A549 (cell line): ENCODE data around the gene AEBP2. TPM values are rescaled to one million over a fixed set of nuclear protein-coding genes. Genes with fewer than 3 reads are reported as not detected.

Experiments used
- ATAC-seq, 2 experiments: fragments of 200-7000 bp in 1 of 2; fragments of >200 bp in 1 of 2; cut with Nextera tagmentation in 1 of 2; cut with Tn5 transposase in 1 of 2; 3 replicates each; pipeline versions ENCODE4 v1.8.0 to v1.9.1; 2018 to 2020; ENCODE audit warnings: mild to moderate bottlenecking in 1 of 2, moderate library complexity in 1 of 2
- CTCF ChIA-PET: fragments of 300-600 bp; sonication (Branson Sonifier 250); formaldehyde crosslinking; extraction: SDS; loops from one replicate; lab custom pipeline; 2021; ENCODE audit warnings: antibody characterized with exemption, inconsistent platforms; lab: Yijun Ruan, JAX
- POLR2A ChIA-PET: fragments of 350-600 bp; formaldehyde crosslinking; extraction: SDS; loops from one replicate; lab custom pipeline; 2021; ENCODE audit warnings: antibody characterized with exemption, inconsistent platforms; lab: Yijun Ruan, JAX
- DNase-seq, 2 experiments: peaks; one replicate each; pipeline versions ENCODE4 v3.0.0 to v3.0.0-alpha.2; 2011 to 2016; ENCODE audit warnings: low read depth in 1 of 2, low spot score in 1 of 2
- FAIRE-seq: peaks from 2 replicates; lab custom pipeline; 2011; peaks lifted over from hg19 to GRCh38; lab: Jason Lieb, UNC
- H3K27ac ChIP-seq, 2 experiments: fragments of >200 bp; sonication (Bioruptor Twin); formaldehyde crosslinking; 3 replicates each; pipeline ENCODE4 v1.5.1; 2016 to 2017
- H3K4me1 ChIP-seq: fragments of >200 bp; sonication (Bioruptor Twin); formaldehyde crosslinking; 3 replicates; pipeline ENCODE4 v1.6.1; 2016
- H3K4me2 ChIP-seq: fragments of >200 bp; sonication (Bioruptor Twin); formaldehyde crosslinking; 3 replicates; pipeline ENCODE4 v1.6.1; 2016
- H3K4me3 ChIP-seq: fragments of >200 bp; sonication (Bioruptor Twin); formaldehyde crosslinking; 3 replicates; pipeline ENCODE4 v1.5.1; 2016
- H3K9me3 ChIP-seq: fragments of >200 bp; sonication (Bioruptor Twin); formaldehyde crosslinking; 3 replicates; pipeline ENCODE4 v1.6.1; 2016
- ELK1 ChIP-seq: fragments of 150-350 bp; IDR thresholded peaks from 2 replicates; pipeline ENCODE4 v1.6.1; 2014; ENCODE audit warnings: low read depth, mild to moderate bottlenecking, low read length
- EP300 ChIP-seq, 2 experiments: fragments of >200 bp; sonication (Bioruptor Twin); formaldehyde crosslinking; IDR thresholded peaks; 2 replicates in 1 of 2; 3 replicates in 1 of 2; pipeline ENCODE4 v1.6.1; 2016 to 2017
- FOXS1 ChIP-seq: fragments of 250-450 bp; sonication (Bioruptor Pico); IDR thresholded peaks from 2 replicates; pipeline ENCODE4 v1.5.0; 2020; ENCODE audit warnings: mild to moderate bottlenecking, moderate library complexity
- HDAC2 ChIP-seq: fragments of 200-600 bp; sonication (generic); IDR thresholded peaks from 2 replicates; pipeline ENCODE4 v1.6.1; 2016
- HEYL ChIP-seq: fragments of 250-450 bp; sonication (Bioruptor Pico); IDR thresholded peaks from 2 replicates; pipeline ENCODE4 v1.8.0; 2021; ENCODE audit warnings: mild to moderate bottlenecking, moderate library complexity
- HOXA7 ChIP-seq: fragments of 250-450 bp; sonication (Bioruptor Pico); IDR thresholded peaks from 2 replicates; pipeline ENCODE4 v1.5.0; 2020; ENCODE audit warnings: mild to moderate bottlenecking, moderate library complexity
- JUN ChIP-seq, 2 experiments: fragments of >200 bp; sonication (Bioruptor Twin); formaldehyde crosslinking; IDR thresholded peaks; 2 replicates in 1 of 2; 3 replicates in 1 of 2; pipeline ENCODE4 v1.6.1; 2016 to 2017
- JUNB ChIP-seq: fragments of >200 bp; sonication (Bioruptor Twin); formaldehyde crosslinking; IDR thresholded peaks from 2 replicates; pipeline ENCODE4 v1.6.1; 2016
- MYC ChIP-seq: IDR thresholded peaks from 2 replicates; pipeline ENCODE4 v1.6.1; 2012; ENCODE audit warnings: mild to moderate bottlenecking, inconsistent platforms, low read length, improper control_type of control experiment, borderline replicate concordance
- RCOR1 ChIP-seq: fragments of 150-350 bp; IDR thresholded peaks from 2 replicates; pipeline ENCODE4 v1.6.1; 2014; ENCODE audit warnings: antibody characterized with exemption, low read length, low read depth
- RFX5 ChIP-seq: fragments of 450-650 bp; IDR thresholded peaks from 2 replicates; pipeline ENCODE4 v1.7.1; 2014; ENCODE audit warnings: antibody characterized with exemption, mild to moderate bottlenecking, moderate library complexity
- RNF2 ChIP-seq: fragments of 200-600 bp; sonication (generic); IDR thresholded peaks from 2 replicates; pipeline ENCODE4 v1.6.1; 2016; ENCODE audit warnings: low read depth, mild to moderate bottlenecking, antibody characterized with exemption, moderate library complexity, borderline replicate concordance
- SREBF2 ChIP-seq: fragments of 450-650 bp; IDR thresholded peaks from 2 replicates; pipeline ENCODE4 v1.6.1; 2014; ENCODE audit warnings: mild to moderate bottlenecking, moderate library complexity
- TFCP2L1 ChIP-seq: fragments of 250-450 bp; sonication (Bioruptor Pico); IDR thresholded peaks from 2 replicates; pipeline ENCODE4 v1.5.0; 2021; ENCODE audit warnings: mild to moderate bottlenecking
- ZFP36 ChIP-seq: fragments of 450-650 bp; IDR thresholded peaks from 2 replicates; pipeline ENCODE4 v1.6.1; 2014; ENCODE audit warnings: borderline replicate concordance; ENCODE audit not compliant: partially characterized antibody
- ZSCAN20 ChIP-seq: fragments of 250-450 bp; sonication (Bioruptor Pico); IDR thresholded peaks from 2 replicates; pipeline ENCODE4 v1.8.0; 2022; ENCODE audit warnings: mild to moderate bottlenecking, moderate library complexity
- WGBS: methylation state at CpG from one replicate; pipeline ENCODE4 v1.1.6; 2017; ENCODE audit errors: missing lambda C conversion rate; 5-methylcytosine and 5-hydroxymethylcytosine counted together
- polyA plus RNA-seq, 4 experiments: library from polyadenylated mRNA; depleted of rRNA in 3 of 4; stranded (reverse); fragments of >200 nt; fragmentation: RNase III in 1 of 4; extraction: RNeasy Plus Mini Kit Qiagen cat#74134 plus additional on column Dnase treatment in 1 of 4; gene quantifications; 2 replicates in 3 of 4; 3 replicates in 1 of 4; pipeline ENCODE4 v1.2.3, GENCODE V29; 2011 to 2017
- TF ChIP-seq, protein P1 (sequence below): fragments of >200 bp; sonication (Bioruptor Twin); formaldehyde crosslinking; IDR thresholded peaks from 2 replicates; pipeline ENCODE4 v1.6.1; 2016
- TF ChIP-seq, protein P2 (sequence below): fragments of >200 bp; sonication (Bioruptor Twin); formaldehyde crosslinking; IDR thresholded peaks from 3 replicates; pipeline ENCODE4 v1.5.1; 2016
- TF ChIP-seq, protein P3 (sequence below): fragments of 450-650 bp; IDR thresholded peaks from 2 replicates; pipeline ENCODE4 v1.6.1; 2014; ENCODE audit warnings: antibody characterized with exemption

The AEBP2 gene
- polyA plus RNA-seq, 2 of the 4 experiments (the other 2 are of a cell fraction) = 23.5 to 27.3 TPM

- no peak for DNase-seq
- POLR2A ChIA-PET = no interaction called here
- H3K27ac ChIP-seq = 0 out of 6 replicates have a peak overlapping the region, but pooled peaks of 1 of the 2 experiments have one; percentile 28
- CTCF ChIA-PET = no interaction called here
- H3K4me3 ChIP-seq = no peak overlapping the region
- H3K9me3 ChIP-seq = no peaks in the 10 kb centered on the region
- ATAC-seq = no peak
- FAIRE-seq = no peak
- 80% methylated on average over 1 of the region's 1 CpG for WGBS
- H3K4me2 ChIP-seq = peak overlapping the region; percentile 40
- no peak for TF ChIP-seq ZSCAN20 (CRISPR knock-in tag)
- peaks cover 54% of the 10 kb centered on the region for H3K4me1 ChIP-seq
These were observed 78.3 kb downstream of the AEBP2 start for GRCh38 chr12:19517583-19517982.

DNA sequence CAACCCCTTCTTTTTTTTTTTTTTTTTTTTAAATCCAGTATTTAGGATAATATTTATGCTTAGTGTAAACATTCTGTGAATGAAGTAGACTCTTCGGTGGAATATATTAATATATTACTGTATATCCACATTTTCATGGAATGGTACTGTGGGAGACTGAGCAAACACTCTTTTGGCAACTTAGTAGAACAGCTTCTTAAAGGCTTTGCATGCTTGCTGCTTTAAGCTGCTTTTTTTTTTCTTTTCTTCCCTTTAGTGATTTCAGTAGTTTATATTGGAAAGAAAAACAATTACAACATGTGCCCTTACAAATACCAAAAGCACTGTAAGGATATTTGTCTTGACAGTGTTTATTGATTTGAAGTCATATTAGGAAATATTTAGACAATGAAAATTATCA, 78.9 kb downstream of the AEBP2 start:
- WGBS = 0% methylated on average over 1 of the region's 1 CpG
- Histone ChIP-seq H3K4me1 (peaks cover 54% of the 10 kb centered on the region), H3K9me3 (no peaks in the 10 kb centered on the region), H3K27ac (no peak overlapping the region), H3K4me2 (peak overlapping the region; percentile 40), H3K4me3 (no peak overlapping the region)
- FAIRE-seq (peak; percentile 72), DNase-seq (peak in 1 of 2 experiments; percentile 22), ATAC-seq (peak in 1 of 2 experiments; percentile 32; a peak in 1 of 6 replicates)
- POLR2A ChIA-PET = no interaction called here
- CTCF ChIA-PET = no interaction called here
- TF ChIP-seq FOXS1 (CRISPR knock-in tag) = no peak
- TF ChIP-seq RFX5 = no peak
- TF ChIP-seq, protein P1, sequence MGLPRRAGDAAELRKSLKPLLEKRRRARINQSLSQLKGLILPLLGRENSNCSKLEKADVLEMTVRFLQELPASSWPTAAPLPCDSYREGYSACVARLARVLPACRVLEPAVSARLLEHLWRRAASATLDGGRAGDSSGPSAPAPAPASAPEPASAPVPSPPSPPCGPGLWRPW = no peak
- no peak for TF ChIP-seq HOXA7 (CRISPR knock-in tag)
- TF ChIP-seq, protein P2, sequence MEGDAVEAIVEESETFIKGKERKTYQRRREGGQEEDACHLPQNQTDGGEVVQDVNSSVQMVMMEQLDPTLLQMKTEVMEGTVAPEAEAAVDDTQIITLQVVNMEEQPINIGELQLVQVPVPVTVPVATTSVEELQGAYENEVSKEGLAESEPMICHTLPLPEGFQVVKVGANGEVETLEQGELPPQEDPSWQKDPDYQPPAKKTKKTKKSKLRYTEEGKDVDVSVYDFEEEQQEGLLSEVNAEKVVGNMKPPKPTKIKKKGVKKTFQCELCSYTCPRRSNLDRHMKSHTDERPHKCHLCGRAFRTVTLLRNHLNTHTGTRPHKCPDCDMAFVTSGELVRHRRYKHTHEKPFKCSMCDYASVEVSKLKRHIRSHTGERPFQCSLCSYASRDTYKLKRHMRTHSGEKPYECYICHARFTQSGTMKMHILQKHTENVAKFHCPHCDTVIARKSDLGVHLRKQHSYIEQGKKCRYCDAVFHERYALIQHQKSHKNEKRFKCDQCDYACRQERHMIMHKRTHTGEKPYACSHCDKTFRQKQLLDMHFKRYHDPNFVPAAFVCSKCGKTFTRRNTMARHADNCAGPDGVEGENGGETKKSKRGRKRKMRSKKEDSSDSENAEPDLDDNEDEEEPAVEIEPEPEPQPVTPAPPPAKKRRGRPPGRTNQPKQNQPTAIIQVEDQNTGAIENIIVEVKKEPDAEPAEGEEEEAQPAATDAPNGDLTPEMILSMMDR = no peak
- no peak for TF ChIP-seq RCOR1
- TF ChIP-seq EP300 (IDR thresholded peaks at IDR 0.05) = no peak
- no peak for TF ChIP-seq JUN (IDR thresholded peaks at IDR 0.05)

- Histone ChIP-seq H3K27ac (no peak overlapping the region), H3K4me1 (peaks cover 34% of the 10 kb centered on the region), H3K9me3 (no peaks in the 10 kb centered on the region), H3K4me2 (peak overlapping the region; percentile 25; the same call in 1 of the 3 replicates), H3K4me3 (no peak overlapping the region)
- ChIA-PET POLR2A (no interaction called here), CTCF (no interaction called here)
- 88% methylated on average over 5 of the region's 5 CpGs for WGBS
- DNase-seq (no peak), ATAC-seq (no peak)
- TF ChIP-seq RFX5 = no peak
- no peak for TF ChIP-seq ZFP36
- no peak for TF ChIP-seq TFCP2L1 (CRISPR knock-in tag)
- no peak for TF ChIP-seq ELK1
- no peak for TF ChIP-seq RNF2
- TF ChIP-seq, protein P3, sequence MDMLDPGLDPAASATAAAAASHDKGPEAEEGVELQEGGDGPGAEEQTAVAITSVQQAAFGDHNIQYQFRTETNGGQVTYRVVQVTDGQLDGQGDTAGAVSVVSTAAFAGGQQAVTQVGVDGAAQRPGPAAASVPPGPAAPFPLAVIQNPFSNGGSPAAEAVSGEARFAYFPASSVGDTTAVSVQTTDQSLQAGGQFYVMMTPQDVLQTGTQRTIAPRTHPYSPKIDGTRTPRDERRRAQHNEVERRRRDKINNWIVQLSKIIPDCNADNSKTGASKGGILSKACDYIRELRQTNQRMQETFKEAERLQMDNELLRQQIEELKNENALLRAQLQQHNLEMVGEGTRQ = no peak
- no peak for TF ChIP-seq HDAC2
- TF ChIP-seq SREBF2 = no peak
- TF ChIP-seq MYC = no peak
- no peak for TF ChIP-seq HEYL (CRISPR knock-in tag)
- TF ChIP-seq JUNB = no peak
- TF ChIP-seq, all 56 proteins: peak for 0
- peak; percentile 56 for FAIRE-seq
These were observed 81.5 kb downstream of the AEBP2 start for GRCh38 chr12:19520646-19521415.
